GM13976 (cell line): ENCODE results near the gene AIPL1.

Experiments used
- DNase-seq: peaks from one replicate; pipeline ENCODE4 v3.0.0; 2012; ENCODE audit warnings: low spot score
- CTCF ChIP-seq: IDR thresholded peaks from 2 replicates; pipeline ENCODE4 v1.5.1; 2012; ENCODE audit warnings: borderline replicate concordance, mild to moderate bottlenecking; ENCODE audit not compliant: insufficient read depth; ENCODE audit errors: extremely low read depth, missing control alignments, control extremely low read depth
- in situ Hi-C: fragments of 300-500 bp; cut with MboI; formaldehyde crosslinking; loops from one replicate; pipeline ENCODE4 v1.12.0; 2022; ENCODE audit warnings: low sequenced_read_pairs, mixed read lengths, inconsistent platforms; ENCODE audit not compliant: unreplicated experiment

AIPL1 gene

GRCh38 chr17:6388416-6388815, 46.5 kb downstream of the AIPL1 start:
- in situ Hi-C loops = no loop called here
- DNase-seq = no peak
- no peak for TF ChIP-seq CTCF

- no peak for TF ChIP-seq CTCF
- in situ Hi-C loops = no loop called here
Observed at GRCh38 chr17:6387858-6388257, 47.1 kb downstream of the AIPL1 start.

GRCh38 chr17:6387442-6387841, 47.5 kb downstream of the AIPL1 start:
- no peak for TF ChIP-seq CTCF
- in situ Hi-C loops = no loop called here
- no peak for DNase-seq

More at GRCh38 chr17:6387858-6388257, 47.1 kb downstream of the AIPL1 start:
- DNase-seq = no peak

GRCh38 chr17:6386041-6386630, 48.8 kb downstream of the AIPL1 start:
- TF ChIP-seq CTCF = no peak
- in situ Hi-C loops = no loop called here
- no peak for DNase-seq

- DNase-seq = no peak
- TF ChIP-seq CTCF = no peak
- in situ Hi-C loops = no loop called here
Observed at GRCh38 chr17:6384481-6384880, 50.4 kb downstream of the AIPL1 start.

GRCh38 chr17:6381526-6382465, 53.1 kb downstream of the AIPL1 start:
- DNase-seq = no peak
- no peak for TF ChIP-seq CTCF
- in situ Hi-C loops = no loop called here
